GM21717 (cell line): ENCODE measurements around the gene MYO16.

Source experiments
- ATAC-seq: cut with Tn5 transposase; IDR thresholded peaks from one replicate; pipeline ENCODE4 v1.9.1; 2021; ENCODE audit warnings: mild to moderate bottlenecking, moderate library complexity; ENCODE audit not compliant: unreplicated experiment

MYO16 gene

DNA sequence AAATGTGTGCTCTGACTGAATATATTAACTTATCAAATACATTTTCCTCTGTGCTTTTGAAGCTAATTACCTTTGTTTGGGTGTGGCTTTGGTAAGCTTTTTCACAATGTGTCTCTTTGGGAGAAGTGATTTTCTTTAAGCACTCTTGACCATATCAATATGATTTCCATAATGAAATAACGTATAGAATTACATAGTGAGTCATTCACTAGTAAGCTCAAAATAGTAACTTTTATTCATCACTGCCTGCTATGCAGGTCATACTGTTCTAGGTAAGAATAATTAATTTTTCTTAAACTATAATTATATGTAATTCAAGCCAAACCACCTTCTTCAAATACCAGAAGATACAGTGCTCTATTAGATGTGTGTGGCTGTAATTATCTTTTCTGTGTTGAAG is 480.7 kb downstream of the MYO16 start:
- no peak for ATAC-seq

DNA sequence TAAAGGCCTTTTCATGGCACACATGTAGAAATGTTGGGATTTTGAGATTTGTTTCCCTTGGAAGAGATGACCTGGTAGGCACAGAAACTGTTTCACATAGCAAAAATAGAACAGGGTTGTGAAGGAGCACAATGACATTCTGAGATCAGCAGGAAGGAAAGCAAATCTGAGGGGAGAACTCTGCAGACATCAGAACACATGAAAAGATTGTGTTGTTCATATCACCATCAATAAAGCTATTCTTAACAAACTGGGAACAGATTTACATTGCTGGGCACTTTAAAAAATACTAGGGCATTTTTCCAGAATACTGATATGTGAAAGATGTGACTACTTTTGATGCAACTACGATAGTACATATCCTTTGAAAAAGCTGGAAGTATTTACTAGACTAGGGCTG is 481.7 kb downstream of the MYO16 start:
- ATAC-seq = no peak

DNA sequence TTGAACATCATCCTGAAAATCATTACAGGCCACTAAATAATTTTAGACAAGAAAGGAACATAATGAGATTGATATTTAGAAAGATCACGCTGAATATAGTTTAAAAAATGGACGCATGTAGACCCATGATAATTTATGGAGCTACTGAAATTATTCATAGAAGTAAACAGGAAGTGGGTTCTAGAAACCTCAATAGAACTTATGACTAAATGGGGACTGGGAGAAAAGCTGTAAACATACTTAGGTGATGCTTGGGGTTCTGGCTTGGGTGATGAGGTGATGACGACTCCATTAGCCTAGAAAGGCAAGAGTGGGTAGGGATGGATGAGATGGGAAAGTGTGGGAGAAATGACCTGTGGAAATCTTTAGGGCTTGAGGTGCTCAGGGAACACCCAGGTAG is 484.0 kb downstream of the MYO16 start:
- no peak for ATAC-seq

DNA sequence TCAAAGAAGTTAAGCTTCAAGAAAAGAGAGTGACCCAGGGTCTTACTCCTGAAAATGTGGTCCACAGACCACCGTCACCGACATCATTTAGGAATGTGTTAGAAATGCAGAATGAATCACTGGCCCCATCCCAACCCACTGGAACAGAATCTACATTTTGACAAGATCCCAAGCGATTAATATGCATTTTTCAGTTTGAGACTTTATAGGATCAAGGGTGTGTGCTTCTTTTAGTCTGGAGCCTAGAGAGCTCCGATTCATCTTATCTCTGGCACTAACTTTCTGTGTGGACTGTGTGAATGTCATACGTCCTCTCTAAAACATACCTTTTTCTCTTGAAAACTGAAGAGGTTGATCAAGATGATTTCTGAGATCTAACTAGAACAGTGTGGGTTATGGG is 484.8 kb downstream of the MYO16 start:
- no peak for ATAC-seq

DNA sequence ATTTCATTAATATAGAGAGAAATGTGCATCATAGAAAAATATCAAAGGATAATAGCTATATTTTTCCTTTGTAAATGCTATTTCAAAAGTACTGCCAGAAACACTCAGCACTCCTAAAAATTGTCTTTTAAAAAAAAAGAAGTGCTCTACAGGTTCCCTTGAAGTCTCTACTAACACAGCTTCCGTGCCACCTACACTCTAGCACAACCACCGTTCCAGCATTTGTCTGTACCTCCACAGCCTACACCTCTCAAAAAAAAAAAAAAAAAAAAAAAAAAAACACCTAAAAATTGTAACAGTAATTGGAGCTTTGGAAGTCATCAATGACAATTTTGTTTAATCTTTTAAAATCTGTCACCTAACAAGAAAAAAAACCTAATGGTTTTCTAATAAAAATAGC is 485.6 kb downstream of the MYO16 start:
- no peak for ATAC-seq

DNA sequence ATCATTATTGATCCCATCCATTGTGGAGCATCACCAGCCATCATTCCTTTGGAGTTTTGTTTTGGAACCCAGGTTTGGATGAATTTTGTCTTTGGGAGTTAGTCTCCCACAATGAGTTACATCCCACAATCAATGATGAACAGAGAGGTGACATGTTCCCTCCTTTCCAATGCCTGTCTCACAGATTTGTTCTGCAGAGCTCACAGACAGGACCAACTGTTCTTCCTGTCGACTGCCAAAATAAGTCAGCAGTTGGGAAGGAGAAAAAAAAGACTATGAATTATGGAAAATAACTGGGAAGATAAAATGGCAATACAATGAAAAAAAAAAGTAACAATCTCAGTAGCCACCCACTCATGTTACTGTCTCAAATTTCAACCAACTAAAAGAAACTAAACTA is 489.1 kb downstream of the MYO16 start:
- ATAC-seq = no peak

DNA sequence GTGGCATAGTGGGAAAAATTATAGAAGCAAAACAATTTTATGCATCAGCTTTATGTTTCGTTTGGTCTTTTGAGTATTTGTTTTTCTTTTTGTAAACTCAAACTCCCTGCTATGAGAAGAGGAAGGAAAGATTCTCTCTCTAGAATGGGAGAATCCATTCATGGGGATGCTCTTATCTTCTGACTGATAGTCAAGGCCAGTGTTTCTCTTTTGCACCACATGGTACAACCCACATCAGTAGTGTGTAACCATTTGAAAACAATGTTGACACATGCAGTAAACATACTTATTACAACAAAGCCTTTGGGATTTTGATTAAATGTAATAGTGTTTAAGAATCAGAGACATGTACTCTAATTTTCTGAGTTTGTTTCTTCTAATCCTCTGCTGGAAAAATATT is 490.5 kb downstream of the MYO16 start:
- no peak for ATAC-seq

DNA sequence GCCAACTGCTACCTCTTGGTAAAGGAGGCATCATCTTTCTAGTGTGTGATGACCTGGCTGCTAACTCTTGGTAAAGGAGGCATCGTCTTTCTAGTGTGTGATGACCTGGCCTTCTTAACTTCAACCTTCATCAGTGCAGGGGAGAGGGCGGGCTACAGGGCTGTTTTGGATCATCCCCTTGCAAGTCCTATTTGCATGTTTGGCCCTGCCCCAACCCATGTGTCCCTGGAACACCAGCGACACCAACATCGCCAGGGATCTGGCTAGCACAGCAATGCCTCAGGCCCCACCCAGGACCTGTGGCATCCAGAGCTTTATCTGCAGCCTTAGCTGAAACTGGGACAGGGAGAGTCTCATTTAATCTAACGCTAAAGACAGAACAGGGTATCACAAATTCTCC is 492.4 kb downstream of the MYO16 start:
- no peak for ATAC-seq

DNA sequence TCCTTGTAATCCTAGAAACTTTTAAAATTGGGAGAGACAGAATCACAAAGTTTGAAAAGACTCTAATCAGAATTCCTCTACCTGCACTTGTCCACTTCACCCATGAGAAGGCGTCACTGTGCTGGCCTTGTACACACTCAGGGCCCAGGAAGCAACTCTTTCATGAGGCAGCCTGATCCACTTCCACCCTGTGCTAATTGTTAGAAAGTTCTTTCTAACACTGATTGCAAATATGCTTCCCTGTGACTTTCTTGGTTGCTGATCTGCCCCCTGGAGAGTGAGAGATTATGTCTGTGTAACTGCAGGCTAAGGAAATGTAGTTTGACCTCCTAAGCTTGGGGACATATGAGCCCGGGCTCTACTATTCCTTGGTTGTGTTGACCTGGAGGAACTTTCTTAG is 494.6 kb downstream of the MYO16 start:
- no peak for ATAC-seq

DNA sequence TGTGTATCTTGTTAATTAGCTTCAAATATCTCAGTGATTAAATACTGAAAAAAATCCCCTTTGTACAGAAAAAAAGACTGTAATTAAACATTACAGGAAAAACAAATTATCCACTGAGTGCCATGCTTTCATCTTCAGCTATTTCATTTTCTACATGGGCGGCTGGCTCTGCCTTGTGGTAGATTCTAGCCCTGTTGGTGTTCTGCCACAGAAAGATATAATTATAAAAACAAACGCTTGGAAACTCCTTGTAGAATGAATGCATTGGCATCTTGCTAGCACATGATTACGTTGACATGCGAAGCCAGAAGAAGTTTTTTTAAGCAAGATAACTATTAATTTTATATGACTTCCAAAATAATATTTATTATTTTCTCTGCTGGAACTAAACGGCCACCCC is 496.8 kb downstream of the MYO16 start:
- no peak for ATAC-seq

DNA sequence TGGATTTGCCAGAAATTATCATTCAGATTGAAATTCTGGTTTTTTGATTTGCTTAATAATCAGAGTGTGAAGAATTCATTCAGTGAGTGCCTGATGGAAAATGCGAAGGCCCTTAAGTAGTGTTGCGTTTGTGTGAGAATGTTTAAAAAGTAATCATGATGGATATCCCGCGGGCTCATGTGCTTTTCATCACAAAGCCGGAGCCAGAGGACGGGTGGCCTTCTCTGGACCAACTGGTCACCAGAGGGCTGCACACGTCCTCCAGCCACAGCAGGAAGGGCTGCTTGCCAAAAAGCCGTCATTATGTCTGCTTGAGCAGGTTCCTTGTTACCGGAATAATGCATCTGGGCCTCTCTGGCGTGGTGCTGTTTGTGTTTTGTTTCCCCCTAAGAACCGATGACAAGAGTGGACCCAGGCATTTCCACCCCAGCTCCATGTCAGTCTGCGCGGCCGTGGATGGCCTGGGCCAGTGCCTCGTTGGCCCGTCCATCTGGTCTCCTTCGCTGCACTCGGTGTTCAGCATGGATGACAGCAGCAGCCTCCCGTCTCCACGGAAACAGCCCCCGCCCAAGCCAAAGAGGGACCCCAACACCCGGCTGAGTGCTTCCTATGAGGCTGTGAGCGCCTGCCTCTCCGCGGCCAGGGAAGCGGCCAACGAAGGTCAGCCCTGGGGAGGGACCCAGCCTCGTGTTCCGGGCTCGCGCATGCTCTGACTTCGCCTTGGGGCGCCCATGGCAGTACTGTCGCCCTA is 497.7 kb downstream of the MYO16 start:
- ATAC-seq = no peak

DNA sequence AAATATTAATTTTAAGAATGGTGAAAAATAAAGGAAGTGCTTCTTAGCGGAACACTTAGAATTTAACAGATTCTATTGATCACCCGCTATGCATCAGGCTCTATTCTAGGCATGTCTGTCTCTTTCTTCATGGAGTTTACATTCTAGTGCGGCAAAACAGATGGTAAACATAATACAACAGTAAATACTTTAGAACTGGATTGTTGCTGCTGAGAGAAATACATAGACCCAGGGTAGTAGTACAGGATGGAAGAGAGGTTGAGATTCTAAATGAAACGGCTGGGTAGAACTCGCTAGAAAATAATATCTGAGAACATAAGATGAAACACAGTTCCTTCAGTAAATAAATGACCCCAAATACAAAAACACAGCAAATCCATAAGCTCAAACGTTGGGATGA is 498.7 kb downstream of the MYO16 start:
- no peak for ATAC-seq

DNA sequence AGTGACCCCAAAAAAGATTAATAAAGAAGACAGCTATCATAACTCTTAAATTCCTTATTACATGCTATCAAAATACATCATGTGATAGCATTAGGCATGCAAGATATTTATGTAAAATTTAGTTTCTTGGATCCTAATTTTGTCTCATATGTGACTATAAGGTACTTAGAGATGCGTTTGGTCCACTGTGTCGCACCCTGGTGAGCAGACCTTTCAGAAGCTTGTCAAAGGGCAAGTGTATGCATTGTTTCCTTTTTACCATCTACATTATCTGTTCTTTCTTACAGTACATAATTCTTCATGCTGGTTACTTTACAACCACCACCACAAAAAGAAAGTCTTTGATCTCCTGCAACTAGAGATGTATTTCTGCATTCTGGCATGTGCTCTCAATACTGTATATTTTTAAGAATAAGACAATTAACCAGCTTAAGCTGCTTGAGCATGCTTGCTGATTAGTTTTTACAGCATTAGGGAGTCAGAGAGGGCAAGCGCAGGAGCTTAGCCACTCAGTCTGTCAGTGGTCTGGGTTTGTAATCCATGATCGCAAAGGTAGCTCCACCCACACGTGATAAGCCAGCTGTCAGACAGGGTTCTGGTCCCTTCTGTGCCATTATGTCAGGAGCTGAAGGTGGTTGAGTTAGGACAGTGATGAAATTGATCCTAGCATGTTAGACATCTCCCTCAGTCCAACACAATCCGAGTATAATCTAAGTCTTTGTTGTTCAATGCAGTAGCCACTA is 500.9 kb downstream of the MYO16 start:
- ATAC-seq = no peak

DNA sequence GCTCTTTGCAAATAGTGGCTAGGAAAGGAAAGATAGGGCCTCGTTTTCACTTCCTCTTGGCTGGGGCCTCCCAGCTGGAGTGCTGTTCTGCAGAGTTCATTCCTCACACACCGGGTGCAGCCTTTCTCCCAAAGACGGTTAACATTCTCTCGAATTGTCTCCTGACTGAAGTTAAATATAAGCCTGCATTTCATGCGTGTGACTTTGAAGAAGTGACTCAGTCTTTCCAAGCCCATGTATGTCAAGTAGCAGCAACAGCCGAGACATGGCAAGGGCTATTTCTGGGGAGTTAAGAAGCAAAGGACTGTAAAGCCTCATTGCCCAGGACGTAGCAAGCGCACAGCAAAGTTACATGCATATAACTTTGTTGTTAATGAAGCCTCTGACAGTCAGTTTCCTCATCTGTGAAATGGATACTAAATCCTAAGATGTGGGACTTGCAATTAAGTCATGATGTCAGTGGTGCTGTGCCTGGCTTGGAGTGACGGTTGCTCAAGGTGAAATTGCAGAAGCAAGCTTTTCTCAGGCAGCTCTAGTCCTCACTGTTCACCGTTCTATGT is 502.4 kb downstream of the MYO16 start:
- peak; percentile 97 for ATAC-seq

DNA sequence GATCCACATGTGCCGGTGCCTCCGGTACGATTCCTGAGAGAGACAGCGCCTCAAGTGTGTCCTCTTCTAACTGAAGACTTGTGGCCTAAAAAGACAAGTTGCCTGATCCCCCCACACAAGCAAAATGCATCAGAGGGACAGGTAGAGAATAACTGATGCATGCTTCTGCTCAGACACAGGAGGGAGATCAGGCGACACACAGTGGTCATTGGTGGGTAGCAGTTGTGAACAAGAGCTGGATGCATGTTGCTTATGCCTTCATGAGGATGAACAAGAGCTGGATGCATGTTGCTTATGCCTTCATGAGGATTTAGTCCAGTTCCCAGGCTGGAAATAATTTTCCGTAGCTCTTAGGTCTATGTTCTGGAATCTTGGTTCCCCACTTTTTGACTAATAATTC is 505.6 kb downstream of the MYO16 start:
- no peak for ATAC-seq

DNA sequence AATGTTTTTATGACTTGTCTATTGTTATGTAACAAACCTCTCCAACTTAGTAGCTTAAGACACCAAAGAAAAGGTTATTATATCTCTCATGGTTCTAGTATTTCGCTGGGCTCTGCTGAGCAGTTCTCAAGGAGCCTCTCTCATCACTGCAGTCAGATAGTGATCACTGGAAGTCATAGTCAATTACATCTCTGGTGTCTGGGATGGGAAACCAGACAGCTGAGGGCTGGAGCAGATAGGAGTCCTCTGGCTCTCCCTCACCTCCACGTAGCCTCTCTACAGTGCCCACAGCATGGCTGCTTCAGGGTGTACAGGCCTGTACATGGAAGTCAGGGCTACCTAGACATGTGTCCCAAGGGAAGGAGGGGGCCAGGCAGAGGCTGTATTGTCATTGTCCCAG is 507.5 kb downstream of the MYO16 start:
- no peak for ATAC-seq

DNA sequence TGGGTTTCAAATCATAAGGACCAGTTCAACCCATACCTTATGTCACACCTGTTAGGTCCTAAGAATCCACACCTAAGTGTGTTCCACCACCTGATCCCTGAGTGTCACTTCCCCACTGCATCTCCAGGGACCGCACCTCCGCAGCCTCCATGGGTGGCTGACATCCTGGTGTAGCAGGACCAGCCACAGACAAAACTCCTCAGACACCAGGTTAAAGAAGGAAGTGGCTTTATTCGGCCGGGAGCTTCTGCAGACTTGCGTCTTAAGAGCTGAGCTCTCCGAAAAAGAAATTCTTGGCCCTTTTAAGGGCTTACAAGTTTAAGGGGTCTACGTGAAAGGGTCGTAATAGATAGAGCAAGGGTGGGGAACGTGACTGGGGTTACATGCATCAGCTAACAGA is 509.9 kb downstream of the MYO16 start:
- ATAC-seq = no peak

DNA sequence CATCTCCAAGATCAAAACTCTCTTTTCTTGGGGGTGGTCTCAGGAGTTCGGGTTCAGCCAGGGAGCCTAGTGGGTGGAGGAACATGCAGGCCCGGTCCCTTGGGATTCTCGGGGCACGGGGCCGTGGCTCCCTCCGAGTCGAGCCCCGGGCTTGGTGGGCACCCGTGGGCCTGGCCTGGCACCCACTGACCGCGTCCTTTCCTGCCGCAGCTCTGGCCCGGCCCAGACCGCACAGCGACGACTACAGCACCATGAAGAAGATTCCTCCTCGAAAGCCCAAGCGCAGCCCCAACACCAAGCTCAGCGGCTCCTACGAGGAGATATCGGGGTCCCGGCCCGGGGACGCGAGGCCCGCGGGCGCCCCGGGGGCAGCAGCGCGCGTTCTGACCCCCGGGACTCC is 510.6 kb downstream of the MYO16 start:
- no peak for ATAC-seq

DNA sequence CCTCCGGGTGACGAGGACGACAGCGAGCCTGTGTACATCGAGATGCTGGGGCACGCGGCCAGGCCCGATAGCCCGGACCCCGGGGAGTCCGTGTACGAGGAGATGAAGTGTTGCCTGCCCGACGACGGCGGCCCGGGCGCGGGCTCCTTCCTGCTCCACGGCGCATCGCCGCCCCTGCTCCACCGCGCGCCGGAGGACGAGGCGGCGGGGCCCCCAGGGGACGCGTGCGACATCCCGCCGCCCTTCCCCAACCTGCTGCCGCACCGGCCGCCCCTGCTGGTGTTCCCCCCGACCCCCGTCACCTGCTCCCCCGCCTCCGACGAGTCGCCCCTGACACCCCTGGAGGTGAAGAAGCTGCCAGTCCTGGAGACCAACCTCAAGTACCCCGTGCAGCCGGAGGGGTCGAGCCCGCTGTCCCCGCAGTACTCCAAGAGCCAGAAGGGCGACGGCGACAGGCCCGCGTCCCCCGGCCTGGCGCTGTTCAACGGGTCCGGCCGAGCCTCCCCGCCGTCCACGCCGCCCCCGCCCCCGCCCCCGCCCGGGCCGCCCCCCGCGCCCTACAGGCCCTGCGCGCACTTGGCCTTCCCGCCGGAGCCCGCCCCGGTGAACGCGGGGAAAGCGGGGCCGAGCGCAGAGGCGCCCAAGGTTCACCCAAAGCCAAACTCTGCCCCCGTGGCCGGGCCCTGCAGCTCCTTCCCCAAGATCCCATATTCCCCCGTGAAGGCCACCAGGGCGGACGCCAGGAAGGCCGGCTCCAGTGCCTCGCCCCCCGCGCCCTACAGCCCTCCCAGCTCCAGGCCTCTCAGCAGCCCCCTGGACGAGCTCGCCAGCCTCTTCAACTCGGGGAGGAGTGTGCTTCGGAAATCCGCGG is 511.3 kb downstream of the MYO16 start:
- no peak for ATAC-seq

DNA sequence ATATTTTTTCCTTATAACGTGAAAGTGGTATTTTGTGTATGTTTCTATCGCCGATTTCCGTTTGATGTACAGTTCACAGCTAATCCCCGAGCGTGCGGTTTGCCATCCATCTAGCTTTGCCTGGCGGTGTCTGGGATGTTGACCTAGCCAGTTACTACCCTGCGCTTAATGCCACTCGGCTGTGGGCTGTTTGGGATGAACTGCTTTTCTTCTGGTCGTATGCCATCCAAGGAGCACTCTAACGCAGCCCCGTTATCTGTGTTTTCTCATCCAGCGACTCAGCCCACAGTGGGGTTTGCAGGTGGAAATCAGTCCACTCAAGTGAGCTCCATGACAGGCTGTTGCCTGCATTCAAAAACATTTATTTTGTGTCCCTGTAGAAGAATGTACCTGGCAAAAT is 512.3 kb downstream of the MYO16 start:
- no peak for ATAC-seq

DNA sequence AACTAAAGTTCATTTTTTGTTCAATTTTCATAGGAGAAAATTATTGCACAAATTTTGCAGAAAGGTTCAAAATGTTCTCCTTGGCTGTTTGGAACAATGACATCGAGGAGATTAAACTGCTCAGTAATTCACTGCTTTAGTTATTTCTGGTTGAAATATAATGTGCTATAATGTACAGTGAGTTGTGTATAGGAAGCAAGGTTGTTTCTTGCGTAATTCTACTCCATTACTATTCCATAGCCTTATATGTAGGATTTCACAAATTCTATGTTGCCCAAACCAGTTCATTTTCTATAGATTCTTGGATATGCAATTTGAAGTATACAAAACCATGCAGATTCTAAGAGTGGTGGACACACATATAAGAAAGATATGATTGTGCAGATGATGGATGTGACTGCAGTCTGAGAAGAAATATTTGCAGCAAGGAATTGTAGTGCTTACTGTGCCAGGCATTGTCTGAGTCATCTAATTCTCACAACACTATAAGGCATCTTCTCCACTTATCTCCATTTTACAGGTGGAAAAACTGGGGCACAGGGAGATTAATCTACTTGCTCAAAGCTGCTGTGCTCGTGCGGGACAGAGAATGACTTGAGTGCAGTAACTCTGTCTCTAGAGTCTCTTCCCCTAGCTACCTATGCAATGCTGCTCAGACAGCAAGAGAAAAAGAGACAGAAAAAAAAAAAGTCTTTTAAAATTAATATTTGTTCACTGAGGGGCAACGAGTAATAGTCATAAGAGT is 515.5 kb downstream of the MYO16 start:
- ATAC-seq = no peak
